ENCODE results near the gene TAF1D.

- TF ChIP-seq, protein P1, sequence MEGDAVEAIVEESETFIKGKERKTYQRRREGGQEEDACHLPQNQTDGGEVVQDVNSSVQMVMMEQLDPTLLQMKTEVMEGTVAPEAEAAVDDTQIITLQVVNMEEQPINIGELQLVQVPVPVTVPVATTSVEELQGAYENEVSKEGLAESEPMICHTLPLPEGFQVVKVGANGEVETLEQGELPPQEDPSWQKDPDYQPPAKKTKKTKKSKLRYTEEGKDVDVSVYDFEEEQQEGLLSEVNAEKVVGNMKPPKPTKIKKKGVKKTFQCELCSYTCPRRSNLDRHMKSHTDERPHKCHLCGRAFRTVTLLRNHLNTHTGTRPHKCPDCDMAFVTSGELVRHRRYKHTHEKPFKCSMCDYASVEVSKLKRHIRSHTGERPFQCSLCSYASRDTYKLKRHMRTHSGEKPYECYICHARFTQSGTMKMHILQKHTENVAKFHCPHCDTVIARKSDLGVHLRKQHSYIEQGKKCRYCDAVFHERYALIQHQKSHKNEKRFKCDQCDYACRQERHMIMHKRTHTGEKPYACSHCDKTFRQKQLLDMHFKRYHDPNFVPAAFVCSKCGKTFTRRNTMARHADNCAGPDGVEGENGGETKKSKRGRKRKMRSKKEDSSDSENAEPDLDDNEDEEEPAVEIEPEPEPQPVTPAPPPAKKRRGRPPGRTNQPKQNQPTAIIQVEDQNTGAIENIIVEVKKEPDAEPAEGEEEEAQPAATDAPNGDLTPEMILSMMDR (IDR thresholded peaks at IDR 0.05; ENCODE audit: insufficient read depth, low read length, poor library complexity, severe bottlenecking): no peak
- no peak for TF ChIP-seq EZH2phosphoT487 (conservative IDR thresholded peaks at IDR 0.05; ENCODE audit: low read length)
Observed at GRCh38 chr11:93741094-93741881, at the start of gene TAF1D, which contains the start of gene C11orf54.
